SK-N-MC (cell line): Measurements from ENCODE around the gene F10.

ENCODE experiments used
- DNase-seq: peaks from one replicate; pipeline ENCODE4 v3.0.0-alpha.2; 2011; ENCODE audit warnings: low read depth, low spot score
- H3K27ac ChIP-seq: fragments of 200-600 bp; sonication (generic); 2 replicates; pipeline ENCODE4 v1.5.1; 2016; ENCODE audit warnings: mixed run types
- H3K36me3 ChIP-seq: fragments of 200-600 bp; sonication (generic); 2 replicates; pipeline ENCODE4 v1.6.1; 2017; ENCODE audit warnings: antibody characterized with exemption, low read length, mixed read lengths; ENCODE audit not compliant: insufficient read depth
- H3K4me3 ChIP-seq: fragments of 200-600 bp; sonication (generic); 2 replicates; pipeline ENCODE4 v1.5.1; 2016
- H3K9ac ChIP-seq: fragments of 200-600 bp; sonication (generic); 2 replicates; pipeline ENCODE4 v1.8.0; 2017; ENCODE audit warnings: mixed run types, mixed read lengths; ENCODE audit not compliant: insufficient read length
- H3K9me3 ChIP-seq: fragments of 200-600 bp; sonication (generic); 2 replicates; pipeline ENCODE4 v1.6.1; 2017; ENCODE audit warnings: low read depth, mild to moderate bottlenecking, antibody characterized with exemption, low read length, moderate library complexity, mixed read lengths
- EZH2 ChIP-seq: fragments of 200-600 bp; sonication (generic); IDR thresholded peaks from one replicate; pipeline ENCODE4 v1.6.1; 2017; ENCODE audit warnings: antibody characterized with exemption
- FOXP2 ChIP-seq: optimal IDR thresholded peaks from 2 replicates; pipeline ENCODE3; 2011; ENCODE audit warnings: mild to moderate bottlenecking, moderate library complexity; ENCODE audit not compliant: insufficient read depth; ENCODE audit errors: extremely low read length, control extremely low read depth
- POLR2AphosphoS5 ChIP-seq: IDR thresholded peaks from 2 replicates; pipeline ENCODE4 v1.6.1; 2012; ENCODE audit warnings: mild to moderate bottlenecking, low read depth, low read length, borderline replicate concordance

F10 gene

DNA sequence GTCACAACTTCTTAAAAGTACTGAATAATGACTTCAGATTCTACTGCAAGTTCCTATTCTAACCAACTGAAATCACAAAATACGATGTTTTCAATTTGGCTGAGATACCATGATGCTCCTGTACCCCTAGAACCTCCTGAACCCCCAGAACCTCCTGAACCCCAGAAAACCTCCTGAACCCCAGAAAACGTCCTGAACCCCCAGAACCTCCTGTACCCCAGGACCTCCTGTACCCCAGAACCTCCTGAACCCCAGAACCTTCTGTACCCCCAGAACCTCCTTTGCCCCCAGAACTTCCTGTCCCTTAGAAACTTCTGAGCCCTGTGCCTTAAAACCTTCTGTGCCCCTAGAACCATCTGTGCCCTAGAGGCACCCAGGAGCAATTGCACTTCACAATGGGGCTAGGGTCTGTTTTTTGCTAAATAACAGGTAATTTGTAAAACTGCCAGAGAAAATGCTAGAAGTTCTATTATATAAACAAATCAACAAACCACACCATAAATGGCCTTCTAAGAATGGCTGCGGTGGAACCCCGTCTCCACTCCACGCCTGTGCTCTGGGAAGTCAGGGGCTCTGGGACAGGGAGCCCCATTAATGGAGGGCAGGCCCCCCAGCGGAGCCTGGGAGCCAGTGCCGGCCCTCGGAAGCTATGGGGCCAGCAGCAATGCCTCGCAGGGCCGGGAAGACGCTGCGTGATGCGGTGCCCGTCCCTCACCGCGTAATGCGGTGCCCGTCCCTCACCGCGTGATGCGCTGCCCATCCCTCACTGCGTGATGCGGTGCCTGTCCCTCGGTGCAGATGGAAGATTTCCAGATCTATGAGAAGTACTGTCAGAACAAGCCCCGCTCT is 38.3 kb upstream of the F10 start:
- Histone ChIP-seq H3K36me3 (no peaks in the 10 kb centered on the region), H3K27ac (no peak overlapping the region), H3K9ac (no peak overlapping the region), H3K9me3 (no peaks in the 10 kb centered on the region), H3K4me3 (no peak overlapping the region)
- DNase-seq, result no peak
- TF ChIP-seq POLR2AphosphoS5 (no peak), FOXP2 (no peak), EZH2 (no peak)

DNA sequence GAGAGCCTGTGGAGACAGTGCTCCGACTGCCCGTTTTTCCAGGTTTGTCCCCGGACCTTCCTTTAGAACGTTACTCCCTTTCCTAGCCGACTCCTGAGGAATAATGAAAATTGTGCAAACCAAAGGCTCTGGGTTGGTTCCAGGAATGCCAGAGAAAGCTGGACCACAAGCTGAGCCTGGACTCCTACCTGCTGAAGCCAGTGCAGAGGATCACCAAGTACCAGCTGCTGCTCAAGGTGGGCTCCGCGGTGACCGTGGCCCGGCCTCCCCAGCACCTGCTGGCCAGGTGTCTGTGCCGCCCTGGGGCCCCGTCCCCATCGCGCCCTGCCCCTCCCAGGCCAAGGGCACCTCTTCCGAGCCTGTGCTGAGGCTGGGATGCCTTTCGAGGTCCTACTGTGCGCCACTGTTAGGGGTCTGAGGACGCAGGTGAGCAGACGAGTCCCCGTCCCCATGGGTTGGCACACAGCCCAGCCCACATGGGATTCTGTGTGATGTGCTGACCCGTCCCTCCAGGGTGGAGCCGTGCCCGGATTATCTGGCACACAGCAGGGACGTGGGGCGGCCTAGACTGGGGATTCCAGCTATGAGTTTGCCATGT is 37.6 kb upstream of the F10 start:
- Histone ChIP-seq H3K9ac (no peak overlapping the region), H3K9me3 (no peaks in the 10 kb centered on the region), H3K36me3 (no peaks in the 10 kb centered on the region), H3K4me3 (no peak overlapping the region), H3K27ac (no peak overlapping the region)
- TF ChIP-seq EZH2 (no peak), POLR2AphosphoS5 (no peak), FOXP2 (no peak)
- no peak for DNase-seq

DNA sequence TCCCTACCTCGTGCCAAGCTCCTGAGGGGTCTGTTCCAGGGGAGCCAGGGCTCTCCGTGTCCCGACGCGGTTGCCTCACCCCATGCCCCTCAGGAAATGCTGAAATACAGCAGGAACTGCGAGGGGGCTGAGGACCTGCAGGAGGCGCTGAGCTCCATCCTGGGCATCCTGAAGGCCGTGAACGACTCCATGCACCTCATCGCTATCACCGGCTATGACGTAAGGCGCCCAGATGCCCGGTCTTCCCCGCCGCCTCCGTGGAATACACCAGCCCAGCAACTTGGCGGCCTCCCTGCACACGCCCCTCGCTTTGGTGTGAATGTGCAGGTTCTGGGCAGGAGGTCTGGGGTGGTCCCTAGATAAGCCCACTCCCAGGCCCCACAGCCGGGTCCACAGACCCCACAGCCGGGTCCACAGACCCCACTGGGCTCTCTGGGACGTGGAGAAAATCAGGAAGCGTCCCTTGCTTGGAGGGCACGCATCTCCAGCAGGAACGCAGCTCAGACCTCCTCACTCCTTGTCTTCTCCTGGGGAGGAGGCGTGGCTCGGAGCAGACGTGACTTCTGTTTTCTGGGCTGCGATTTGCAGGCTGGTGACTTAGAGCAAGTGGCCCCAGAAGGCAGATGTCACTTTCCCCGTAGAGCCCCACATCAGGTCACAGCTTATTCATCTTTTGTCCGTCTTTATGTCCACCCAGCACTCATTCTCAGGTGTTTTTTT is 36.4 kb upstream of the F10 start:
- no peaks in the 10 kb centered on the region for H3K9me3 ChIP-seq
- no peak overlapping the region for H3K9ac ChIP-seq
- no peaks in the 10 kb centered on the region for H3K36me3 ChIP-seq
- DNase-seq, result no peak
- H3K4me3 ChIP-seq, result no peak overlapping the region
- TF ChIP-seq POLR2AphosphoS5 (no peak), EZH2 (no peak)
- no peak overlapping the region for H3K27ac ChIP-seq

DNA sequence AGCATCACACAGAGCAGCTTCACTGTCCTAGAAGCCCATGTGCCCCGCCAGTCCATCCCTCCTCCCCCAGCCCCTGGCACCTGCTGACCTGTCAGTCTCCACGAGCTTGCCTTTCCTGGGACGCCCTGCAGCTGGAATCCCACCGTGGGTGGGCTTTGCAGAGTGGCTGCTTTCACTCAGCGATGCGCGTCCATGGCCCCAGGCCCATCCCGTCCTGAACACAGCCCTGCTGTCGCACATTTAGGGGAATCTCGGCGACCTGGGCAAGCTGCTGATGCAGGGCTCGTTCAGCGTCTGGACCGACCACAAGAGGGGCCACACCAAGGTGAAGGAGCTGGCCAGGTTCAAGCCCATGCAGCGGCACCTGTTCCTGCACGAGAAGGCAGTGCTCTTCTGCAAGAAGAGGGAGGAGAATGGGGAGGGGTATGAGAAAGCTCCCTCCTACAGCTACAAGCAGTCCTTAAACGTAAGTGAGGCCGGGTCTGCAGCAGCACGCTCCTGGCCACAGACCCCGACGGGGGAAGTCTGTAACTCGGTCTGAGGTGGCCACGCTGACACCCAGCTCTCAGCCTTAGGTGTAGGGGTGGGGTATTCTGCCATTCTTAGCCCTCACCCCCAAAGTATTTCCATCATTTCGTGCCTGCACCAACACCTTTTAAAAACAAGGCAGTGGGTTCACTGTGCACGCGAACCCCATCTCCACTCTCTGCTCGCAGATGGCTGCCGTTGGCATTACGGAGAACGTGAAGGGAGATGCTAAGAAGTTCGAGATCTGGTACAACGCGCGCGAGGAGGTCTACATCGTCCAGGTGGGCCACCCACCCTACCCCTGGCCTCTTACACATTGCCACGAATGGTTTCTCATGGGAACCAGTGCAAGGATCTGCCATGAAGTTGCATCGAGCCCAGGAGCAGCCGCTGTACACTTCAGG is 35.3 kb upstream of the F10 start:
- no peak overlapping the region for H3K9ac ChIP-seq
- TF ChIP-seq EZH2, result no peak
- no peak for TF ChIP-seq FOXP2
- no peak for TF ChIP-seq POLR2AphosphoS5
- H3K4me3 ChIP-seq, result no peak overlapping the region
- no peaks in the 10 kb centered on the region for H3K9me3 ChIP-seq
- DNase-seq, result no peak
- H3K27ac ChIP-seq, result no peak overlapping the region
- H3K36me3 ChIP-seq, result no peaks in the 10 kb centered on the region

DNA sequence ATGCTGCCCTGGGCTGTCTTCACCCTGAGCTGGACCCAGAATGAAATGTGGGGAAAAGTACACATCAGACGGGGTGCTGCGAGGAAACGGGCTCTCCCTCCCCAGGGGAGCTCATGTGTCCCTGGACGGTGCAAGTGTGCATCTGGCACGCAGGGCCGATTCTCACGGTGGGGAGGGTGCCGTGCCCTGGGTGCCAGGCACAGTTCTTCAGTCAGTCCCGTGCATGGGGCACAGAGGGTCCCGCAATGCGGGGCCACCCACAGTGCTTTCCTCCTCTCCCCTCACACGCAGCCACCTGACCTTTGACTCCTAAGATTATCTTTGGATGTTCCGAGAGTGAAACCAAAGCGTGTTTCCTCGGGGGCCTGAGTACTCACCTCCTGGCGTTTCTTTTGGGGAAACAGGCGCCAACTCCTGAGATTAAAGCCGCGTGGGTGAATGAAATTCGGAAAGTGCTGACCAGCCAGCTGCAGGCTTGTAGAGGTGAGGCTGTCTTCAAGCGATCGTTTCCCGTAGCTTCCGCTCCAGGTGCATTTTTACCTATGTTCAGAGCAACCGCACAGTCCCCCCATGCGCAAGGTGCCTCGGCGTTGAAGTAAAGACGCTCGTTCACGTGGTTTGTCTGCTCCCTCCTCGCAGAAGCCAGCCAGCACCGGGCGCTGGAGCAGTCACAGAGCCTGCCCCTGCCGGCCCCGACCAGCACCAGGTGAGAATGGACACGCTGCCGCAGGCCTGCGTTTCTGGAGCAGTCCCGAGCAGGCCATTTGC is 34.5 kb upstream of the F10 start:
- no peaks in the 10 kb centered on the region for H3K9me3 ChIP-seq
- H3K4me3 ChIP-seq, result no peak overlapping the region
- no peak for DNase-seq
- TF ChIP-seq EZH2, result no peak
- no peak for TF ChIP-seq POLR2AphosphoS5
- TF ChIP-seq FOXP2, result no peak
- H3K27ac ChIP-seq, result no peak overlapping the region
- H3K36me3 ChIP-seq, result no peaks in the 10 kb centered on the region
- no peak overlapping the region for H3K9ac ChIP-seq

DNA sequence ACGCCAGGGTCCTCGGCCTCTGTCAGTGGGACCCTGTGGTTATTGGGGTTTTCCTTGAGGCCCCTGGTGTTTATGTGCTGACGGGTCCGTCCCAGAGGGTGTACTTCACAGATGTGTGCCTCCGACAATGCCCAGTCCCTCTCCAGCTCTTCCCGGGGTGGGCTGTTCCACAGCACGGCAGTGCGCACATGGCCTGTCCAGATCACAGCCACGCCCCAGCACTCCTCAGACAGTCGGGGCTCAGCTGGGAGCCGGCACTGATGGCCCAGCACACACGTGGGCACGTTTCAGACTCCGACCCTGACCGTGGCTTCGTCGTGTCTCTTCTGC is 33.9 kb upstream of the F10 start:
- Histone ChIP-seq H3K4me3 (no peak overlapping the region), H3K27ac (no peak overlapping the region), H3K36me3 (no peaks in the 10 kb centered on the region), H3K9me3 (no peaks in the 10 kb centered on the region), H3K9ac (no peak overlapping the region)
- no peak for DNase-seq
- TF ChIP-seq FOXP2, result no peak
- TF ChIP-seq POLR2AphosphoS5, result no peak
- no peak for TF ChIP-seq EZH2

DNA sequence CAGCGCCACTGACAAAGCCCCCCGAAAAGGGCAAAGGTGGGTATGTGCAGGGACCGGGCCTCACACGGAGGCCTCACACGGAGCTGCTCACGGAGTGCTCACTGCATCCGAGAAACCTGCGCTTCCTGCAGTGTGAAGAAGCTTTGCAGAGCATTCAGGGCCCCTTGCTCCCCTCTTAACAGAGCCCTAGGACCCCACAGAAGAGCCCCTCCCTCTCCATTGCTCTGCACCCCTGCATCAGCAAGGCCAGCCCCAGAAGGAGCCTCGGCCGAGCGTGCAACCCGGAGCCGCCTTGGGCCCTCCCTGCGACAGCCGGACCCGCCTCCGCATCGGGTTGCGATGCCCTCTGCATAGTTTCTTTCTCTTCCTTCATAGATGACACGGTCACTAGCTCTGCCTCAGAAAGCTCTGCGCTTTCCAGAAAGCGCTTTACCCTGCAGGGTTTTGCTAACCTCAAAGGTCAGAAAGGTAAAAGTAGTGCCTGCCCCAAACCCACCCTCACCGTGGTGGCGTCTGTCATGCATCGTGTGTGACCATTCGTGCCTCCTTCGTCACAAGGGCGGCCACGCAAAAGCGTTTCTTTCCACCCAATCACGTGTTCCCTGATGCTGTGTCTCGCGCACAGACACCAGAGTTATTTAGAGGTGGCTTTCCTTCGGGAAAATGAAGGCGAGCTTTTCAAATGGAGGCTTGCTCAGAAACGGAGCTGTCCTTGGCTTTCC is 32.7 kb upstream of the F10 start:
- Histone ChIP-seq H3K9me3 (no peaks in the 10 kb centered on the region), H3K36me3 (no peaks in the 10 kb centered on the region), H3K4me3 (no peak overlapping the region), H3K9ac (no peak overlapping the region), H3K27ac (no peak overlapping the region)
- TF ChIP-seq POLR2AphosphoS5 (no peak), EZH2 (no peak), FOXP2 (no peak)
- no peak for DNase-seq

DNA sequence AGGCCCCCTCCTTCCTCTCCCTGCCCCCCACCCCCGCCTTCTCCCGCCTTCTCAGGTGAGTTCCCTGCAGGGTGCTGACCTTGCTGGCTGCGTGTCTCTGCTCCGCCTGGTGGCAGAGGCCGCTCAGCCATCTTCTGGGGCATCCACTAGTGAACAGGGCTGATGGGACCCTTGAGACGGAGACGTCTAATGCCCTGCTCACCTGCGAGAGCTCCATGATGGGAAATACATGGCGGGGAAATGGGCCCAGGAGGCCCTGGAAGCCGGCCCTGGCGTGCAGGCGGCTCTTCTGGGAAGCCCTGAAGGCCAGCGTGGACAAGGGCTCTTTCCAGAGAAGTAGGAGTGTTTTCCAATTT is 32.2 kb upstream of the F10 start:
- H3K9ac ChIP-seq, result no peak overlapping the region
- TF ChIP-seq FOXP2 (no peak), EZH2 (no peak), POLR2AphosphoS5 (no peak)
- no peaks in the 10 kb centered on the region for H3K9me3 ChIP-seq
- no peaks in the 10 kb centered on the region for H3K36me3 ChIP-seq
- no peak overlapping the region for H3K4me3 ChIP-seq
- H3K27ac ChIP-seq, result no peak overlapping the region
- DNase-seq, result no peak
